H1 (cell line): ENCODE results near the gene MIB1. TPM values are rescaled to one million over a fixed set of nuclear protein-coding genes. Genes with fewer than 3 reads are reported as not detected.

Source experiments
- CTCF ChIA-PET: fragments of 300-600 bp; sonication (Branson Sonifier 250); formaldehyde crosslinking; loops from one replicate; lab custom pipeline; 2021; ENCODE audit not compliant: partially characterized antibody; lab: Charles Lee
- POLR2A ChIA-PET: fragments of 300-600 bp; sonication (Branson Sonifier 250); formaldehyde crosslinking; loops from one replicate; lab custom pipeline; 2021; ENCODE audit warnings: inconsistent platforms; ENCODE audit not compliant: partially characterized antibody; lab: Charles Lee
- DNase-seq, 2 experiments: peaks; one replicate each; pipeline versions ENCODE4 v3.0.0 to v3.0.0-alpha.2; 2010 to 2022; ENCODE audit warnings: low spot score in 2 of 2, low read depth in 1 of 2, mixed read lengths in 1 of 2
- FAIRE-seq: peaks from 2 replicates; lab custom pipeline; 2011; peaks lifted over from hg19 to GRCh38; lab: Jason Lieb, UNC
- H2AFZ ChIP-seq: 2 replicates; pipeline ENCODE4 v1.8.1; 2012; ENCODE audit warnings: low read length, inconsistent platforms
- H2AK5ac ChIP-seq: 2 replicates; pipeline ENCODE4 v1.6.1; 2013; ENCODE audit warnings: low read depth, low read length
- H2BK120ac ChIP-seq: replicated peaks from 2 replicates; pipeline ENCODE3; 2013; ENCODE audit warnings: low read depth, low read length, inconsistent platforms
- H2BK12ac ChIP-seq: 2 replicates; pipeline ENCODE4 v1.6.1; 2013; ENCODE audit warnings: low read depth, low read length
- H2BK15ac ChIP-seq: 2 replicates; pipeline ENCODE4 v1.6.1; 2013; ENCODE audit warnings: low read length
- H2BK20ac ChIP-seq: 2 replicates; pipeline ENCODE4 v1.6.1; 2013; ENCODE audit warnings: low read length
- H2BK5ac ChIP-seq: 2 replicates; pipeline ENCODE4 v1.6.1; 2013; ENCODE audit warnings: low read depth, low read length
- H3K14ac ChIP-seq: 2 replicates; pipeline ENCODE4 v1.6.1; 2013; ENCODE audit warnings: inconsistent platforms; ENCODE audit not compliant: insufficient read length
- H3K18ac ChIP-seq: 2 replicates; pipeline ENCODE4 v1.6.1; 2013; ENCODE audit warnings: low read length; ENCODE audit errors: extremely low read depth
- H3K23ac ChIP-seq: 2 replicates; pipeline ENCODE4 v1.6.1; 2013; ENCODE audit warnings: inconsistent platforms; ENCODE audit not compliant: insufficient read length
- H3K23me2 ChIP-seq: 2 replicates; pipeline ENCODE4 v1.6.1; 2013; ENCODE audit warnings: low read depth, low read length
- H3K27ac ChIP-seq: 2 replicates; pipeline ENCODE4 v1.6.1; 2011; ENCODE audit warnings: low read depth, low read length, inconsistent platforms
- H3K27me3 ChIP-seq, 4 experiments: replicated peaks in 1 of 4; 1 replicate in 1 of 4; 2 replicates in 3 of 4; pipeline versions ENCODE4 v1.6.1 to v1.8.1; 2011 to 2013; ENCODE audit warnings: low read length in 3 of 4, mild to moderate bottlenecking in 3 of 4, inconsistent platforms in 2 of 4, mixed read lengths in 2 of 4, moderate library complexity in 1 of 4; ENCODE audit not compliant: control insufficient read depth in 3 of 4, insufficient read depth in 3 of 4; ENCODE audit errors: extremely low read depth in 1 of 4
- H3K36me3 ChIP-seq, 4 experiments: 2 replicates each; pipeline versions ENCODE4 v1.6.1 to v1.8.1; 2011 to 2013; ENCODE audit warnings: mild to moderate bottlenecking in 4 of 4, low read length in 3 of 4, moderate library complexity in 2 of 4, control low read depth in 1 of 4, inconsistent platforms in 1 of 4; ENCODE audit not compliant: insufficient read depth in 4 of 4, control insufficient read depth in 2 of 4
- H3K4ac ChIP-seq: replicated peaks from 2 replicates; pipeline ENCODE3; 2013; ENCODE audit warnings: low read length, low read depth, mixed read lengths, inconsistent platforms; ENCODE audit not compliant: insufficient read length
- H3K4me1 ChIP-seq, 4 experiments: replicated peaks in 1 of 4; 1 replicate in 1 of 4; 2 replicates in 3 of 4; pipeline versions ENCODE4 v1.6.1 to v1.8.1; 2011 to 2013; ENCODE audit warnings: low read length in 3 of 4, inconsistent platforms in 2 of 4, mixed read lengths in 1 of 4; ENCODE audit not compliant: insufficient read depth in 4 of 4, control insufficient read depth in 3 of 4
- H3K4me2 ChIP-seq, 2 experiments: 2 replicates each; pipeline versions ENCODE4 v1.6.1 to v1.8.1; 2011 to 2013; ENCODE audit warnings: low read depth in 2 of 2, low read length in 2 of 2, control low read depth in 1 of 2, inconsistent platforms in 1 of 2, mild to moderate bottlenecking in 1 of 2; ENCODE audit not compliant: insufficient read depth in 1 of 2
- H3K4me3 ChIP-seq, 4 experiments: fragments of 200-600, 300-600 bp in 1 of 4; sonication (generic), shearing (Covaris generic), sonication (Bioruptor Twin) in 1 of 4; 2 replicates each; pipeline versions ENCODE4 v1.5.1 to v1.8.1; 2011 to 2016; ENCODE audit warnings: low read length in 4 of 4, low read depth in 3 of 4, control low read depth in 2 of 4, inconsistent platforms in 2 of 4, mild to moderate bottlenecking in 2 of 4, mixed read lengths in 1 of 4, moderate library complexity in 1 of 4; ENCODE audit not compliant: insufficient read depth in 2 of 4; ENCODE audit errors: extremely low read depth in 1 of 4
- H3K56ac ChIP-seq: replicated peaks from 2 replicates; pipeline ENCODE3; 2013; ENCODE audit warnings: low read depth, mild to moderate bottlenecking, mixed read lengths, low read length, inconsistent platforms; ENCODE audit not compliant: insufficient read length
- H3K79me1 ChIP-seq: 2 replicates; pipeline ENCODE4 v1.6.1; 2013; ENCODE audit warnings: low read depth, low read length, control low read depth
- H3K79me2 ChIP-seq, 2 experiments: 2 replicates each; pipeline versions ENCODE4 v1.6.1 to v1.8.1; 2012 to 2013; ENCODE audit warnings: low read length in 2 of 2, mild to moderate bottlenecking in 2 of 2, inconsistent platforms in 1 of 2; ENCODE audit not compliant: insufficient read depth in 2 of 2, control insufficient read depth in 1 of 2
- H3K9ac ChIP-seq, 4 experiments: replicated peaks in 1 of 4; 1 replicate in 1 of 4; 2 replicates in 3 of 4; pipeline versions ENCODE4 v1.6.1 to v1.8.1; 2011 to 2013; ENCODE audit warnings: low read depth in 3 of 4, low read length in 3 of 4, control low read depth in 2 of 4, mild to moderate bottlenecking in 2 of 4, moderate library complexity in 2 of 4, inconsistent platforms in 1 of 4; ENCODE audit errors: extremely low read depth in 1 of 4
- H3K9me3 ChIP-seq, 2 experiments: 2 replicates each; pipeline versions ENCODE4 v1.6.1 to v1.8.1; 2012 to 2013; ENCODE audit warnings: mild to moderate bottlenecking in 2 of 2, moderate library complexity in 2 of 2, control low read depth in 1 of 2, inconsistent platforms in 1 of 2, low read depth in 1 of 2, low read length in 1 of 2, mixed read lengths in 1 of 2; ENCODE audit not compliant: insufficient read depth in 2 of 2
- H4K20me1 ChIP-seq, 2 experiments: replicated peaks in 1 of 2; 2 replicates each; pipeline versions ENCODE3 to v1.8.1; 2011 to 2013; ENCODE audit warnings: inconsistent platforms in 2 of 2, low read length in 2 of 2, mild to moderate bottlenecking in 1 of 2; ENCODE audit not compliant: insufficient read depth in 2 of 2, control insufficient read depth in 1 of 2
- H4K5ac ChIP-seq: 2 replicates; pipeline ENCODE4 v1.6.1; 2013; ENCODE audit warnings: low read length, low read depth, mixed read lengths, inconsistent platforms; ENCODE audit not compliant: insufficient read length
- H4K8ac ChIP-seq: 2 replicates; pipeline ENCODE4 v1.8.0; 2013; ENCODE audit warnings: mild to moderate bottlenecking, moderate library complexity, low read length, inconsistent platforms; ENCODE audit not compliant: insufficient read depth; ENCODE audit errors: extremely low read depth
- H4K91ac ChIP-seq: replicated peaks from 2 replicates; pipeline ENCODE3; 2013; ENCODE audit warnings: low read length, mixed read lengths, inconsistent platforms; ENCODE audit not compliant: insufficient read length
- CBX5 ChIP-seq: fragments of 300-800, 300-1000 bp; sonication (generic); IDR thresholded peaks from 2 replicates; pipeline ENCODE4 v1.7.1; 2016; ENCODE audit warnings: antibody characterized with exemption, low read length, low read depth
- CEBPB ChIP-seq: IDR thresholded peaks from 2 replicates; pipeline ENCODE4 v1.6.1; 2012; ENCODE audit warnings: low read depth, low read length
- HDAC2 ChIP-seq, 2 experiments: fragments of 300-600 bp in 1 of 2; sonication (generic) in 1 of 2; IDR thresholded peaks; 2 replicates each; pipeline ENCODE4 v1.6.1; 2011 to 2012; ENCODE audit warnings: low read depth in 2 of 2, low read length in 2 of 2, mild to moderate bottlenecking in 2 of 2, moderate library complexity in 2 of 2, borderline replicate concordance in 1 of 2, inconsistent platforms in 1 of 2
- WGBS, 2 experiments: shearing (Covaris generic) in 1 of 2; methylation state at CpG; one replicate each; pipeline versions ENCODE4 v1.1.6 to v1.1.7; 2013 to 2015; ENCODE audit warnings: low lambda C conversion rate in 2 of 2, mixed read lengths in 2 of 2, inconsistent platforms in 1 of 2, low coverage in 1 of 2, missing lambda C conversion rate in 1 of 2; ENCODE audit not compliant: insufficient replicate concordance in 2 of 2, insufficient coverage in 1 of 2, insufficient read length in 1 of 2; ENCODE audit errors: extremely low coverage in 1 of 2, missing lambda C conversion rate in 1 of 2; 5-methylcytosine and 5-hydroxymethylcytosine counted together
- polyA plus RNA-seq, 7 experiments: library from polyadenylated mRNA; depleted of rRNA in 3 of 7; stranded (reverse) in 5 of 7; unstranded in 2 of 7; fragments of >200 nt in 5 of 7; fragments of 200-250 nt in 2 of 7; gene quantifications; 1 replicate in 5 of 7; 2 replicates in 1 of 7; 4 replicates in 1 of 7; pipeline versions ENCODE4 v1.2.1 to v1.2.3, GENCODE V29; 2011 to 2013; ENCODE audit warnings: missing spikeins in 2 of 7, mixed read lengths in 2 of 7
- total RNA-seq: library from RNA; stranded (reverse); fragmentation: NEBNext Ultra II Directional; extraction: Animal tissue kit (Norgen Biotek cat#: 25700); gene quantifications from 2 replicates; pipeline ENCODE4 v1.2.1, GENCODE V29; 2021

The MIB1 gene
- total and polyA plus RNA-seq, 2 of the 8 experiments (the other 6 are each of a cell fraction or from before 2014, with no cell fraction given): 8.2 to 60.3 TPM

DNA sequence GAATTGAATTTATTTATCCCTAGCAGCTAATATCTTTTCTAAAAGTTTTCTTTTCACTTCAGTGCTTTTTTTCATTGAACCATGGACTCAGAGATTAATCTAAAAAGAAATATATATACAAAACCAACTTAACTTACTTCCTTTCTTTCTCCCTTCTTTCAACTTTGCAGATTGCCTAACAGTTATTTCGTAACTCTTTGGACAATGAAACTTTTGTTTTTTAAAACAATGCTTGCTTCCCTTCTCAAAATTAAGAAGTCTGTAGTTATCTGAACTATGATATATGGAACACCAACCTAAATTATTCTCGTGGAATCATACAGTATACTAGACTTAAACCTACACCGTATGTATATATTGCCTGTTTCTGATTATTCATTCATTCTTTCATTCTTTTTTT, 62.9 kb downstream of the MIB1 start:
- Histone ChIP-seq H4K5ac (no peak overlapping the region), H2BK12ac (no peak overlapping the region), H3K4me1 (no peaks in the 10 kb centered on the region), H3K18ac (no peak overlapping the region), H3K36me3 (peaks cover 2 to 46% (median 9%) of the 10 kb centered on the region in 4 experiments; a peak in 6 of 8 replicates), H3K4ac (no peak overlapping the region), H3K23ac (no peak overlapping the region), H2AFZ (no peak overlapping the region), H2BK5ac (no peak overlapping the region), H2BK20ac (no peak overlapping the region), H2BK120ac (no peak overlapping the region), H2AK5ac (no peak overlapping the region), H4K20me1 (peaks cover 2 to 3% of the 10 kb centered on the region in 2 experiments), H3K79me1 (no peaks in the 10 kb centered on the region), H4K8ac (no peak overlapping the region), H3K27ac (no peak overlapping the region), H3K9me3 (no peaks in the 10 kb centered on the region), H2BK15ac (no peak overlapping the region), H4K91ac (no peak overlapping the region), H3K79me2 (no peaks in the 10 kb centered on the region), H3K27me3 (no peaks in the 10 kb centered on the region), H3K23me2 (no peaks in the 10 kb centered on the region; the same call in 1 of the 2 replicates), H3K56ac (no peak overlapping the region), H3K4me3 (no peak overlapping the region), H3K9ac (no peak overlapping the region), H3K4me2 (no peak overlapping the region), H3K14ac (no peak overlapping the region)
- DNase-seq: no peak
- POLR2A ChIA-PET: no interaction called here
- no peak for FAIRE-seq
- CTCF ChIA-PET: interaction anchor here (1.1 kb wide), 1 partner anchor 19 kb away, joined by 5 read pairs; no protein-coding TSS in a partner anchor
- no peak for TF ChIP-seq HDAC2 (IDR thresholded peaks at IDR 0.05; ENCODE audit: borderline replicate concordance in 1 of 2, low read depth in 2 of 2, low read length in 2 of 2)
- TF ChIP-seq CBX5: no peak
- 0 out of 2 replicates have a peak, but pooled peaks have one; percentile 19 for TF ChIP-seq CEBPB
- 89% methylated on average over 3 of the region's 3 CpGs; no CpG with 5 or more reads in 1 of the 2 experiments for WGBS, 2 experiments
